Aorta (tissue), 5 donors: ENCODE measurements around the gene FMNL2. TPM values are rescaled to one million over a fixed set of nuclear protein-coding genes. Genes with fewer than 3 reads are reported as not detected.

Source experiments
- ATAC-seq: fragments of 200-7000 bp; cut with Tn5 transposase; one replicate; pipeline ENCODE4 v1.9.1; 2022; ENCODE audit warnings: moderate library complexity; ENCODE audit not compliant: low FRiP score
- DNase-seq, 2 donors: peaks; one replicate each; pipeline ENCODE4 v3.0.0-alpha.2; 2020
- H3K27ac ChIP-seq, 2 donors: one replicate each; pipeline ENCODE4 v1.5.1; 2013; ENCODE audit warnings: low read length in 2 of 2, mild to moderate bottlenecking in 2 of 2, moderate library complexity in 2 of 2, control low read depth in 1 of 2, inconsistent platforms in 1 of 2, low read depth in 1 of 2
- H3K27me3 ChIP-seq, 2 donors: one replicate each; pipeline ENCODE4 v1.6.1; 2013; ENCODE audit warnings: control low read depth in 1 of 2, low read length in 1 of 2, mild to moderate bottlenecking in 1 of 2, moderate library complexity in 1 of 2; ENCODE audit not compliant: insufficient read depth in 2 of 2, control insufficient read depth in 1 of 2
- H3K36me3 ChIP-seq, 2 donors: one replicate each; pipeline ENCODE4 v1.6.1; 2013; ENCODE audit warnings: control low read depth in 1 of 2, low read length in 1 of 2, mild to moderate bottlenecking in 1 of 2; ENCODE audit not compliant: insufficient read depth in 2 of 2, control insufficient read depth in 1 of 2
- H3K4me1 ChIP-seq, 2 donors: one replicate each; pipeline ENCODE4 v1.6.1; 2013; ENCODE audit warnings: low read length in 2 of 2, control low read depth in 1 of 2, mild to moderate bottlenecking in 1 of 2, moderate library complexity in 1 of 2; ENCODE audit not compliant: insufficient read depth in 2 of 2, control insufficient read depth in 1 of 2
- H3K4me3 ChIP-seq, 2 donors: one replicate each; pipeline ENCODE4 v1.5.1; 2013; ENCODE audit warnings: low read length in 2 of 2, control low read depth in 1 of 2, mild to moderate bottlenecking in 1 of 2
- H3K9me3 ChIP-seq: one replicate; pipeline ENCODE4 v1.6.1; 2013; ENCODE audit warnings: mild to moderate bottlenecking, low read length; ENCODE audit not compliant: control insufficient read depth
- WGBS, 2 donors: extraction: QIAGEN DNeasy Blood & Tissue Kit; methylation state at CpG; one replicate each; pipeline ENCODE4 v1.1.7; 2013; 5-methylcytosine and 5-hydroxymethylcytosine counted together
- intact Hi-C, 2 donors: fragments of 100-400 bp; cut with DNase I; formaldehyde crosslinking; loops; one replicate each; pipeline versions ENCODE4 v1.14.2 to v1.15.0; 2022
- polyA plus RNA-seq, 2 donors: library from polyadenylated mRNA; stranded (reverse); fragments of 200-250 nt; gene quantifications; one replicate each; pipeline ENCODE4 v1.2.3, GENCODE V29; 2013
- total RNA-seq, 2 donors: library from RNA; stranded (reverse); fragmentation: NEBNext Ultra II Directional; extraction: Animal tissue kit (Norgen Biotek cat#: 25700); gene quantifications; one replicate each; pipeline ENCODE4 v1.2.1, GENCODE V29; 2021
- donor health status: healthy with polysubstance abuse.
- donor health status: Bipolar disorder and iron deficiency.
- donor health status: DM: no; HTN: no; CAD: no.
- donor health status: DM: no; HTN: no; CAD: no.
- donor health status: DM: yes; HTN: yes; CAD: no.

FMNL2 gene
- total and polyA plus RNA-seq, 4 donors: 10.7 to 55.1 (median 33.7) TPM

DNA sequence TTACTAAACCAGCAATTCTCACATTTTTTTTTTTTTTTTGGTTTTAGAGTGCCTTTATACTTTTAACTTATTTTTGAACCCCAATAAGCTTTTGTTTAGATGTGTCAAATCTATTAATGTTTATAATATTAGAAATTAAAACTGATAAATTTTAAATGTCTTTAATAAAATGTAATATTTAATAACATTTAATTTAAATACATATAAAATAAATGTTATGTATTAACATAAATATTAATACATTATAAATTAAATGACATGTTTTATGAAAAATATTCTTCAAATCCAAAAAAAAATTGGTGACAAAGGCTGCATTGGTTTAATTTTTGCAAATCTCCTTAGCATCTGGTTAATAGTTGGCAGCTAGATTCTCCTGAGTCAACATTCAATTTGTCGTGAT, 218.5 kb downstream of the FMNL2 start:
- H3K4me3 ChIP-seq: no peak overlapping the region
- intact Hi-C loops: no loop called here
- DNase-seq (no peak), ATAC-seq (no peak)
- no peaks in the 10 kb centered on the region for H3K36me3 ChIP-seq
- no peak overlapping the region for H3K27ac ChIP-seq
- H3K4me1 ChIP-seq: peaks cover 0 to 2% of the 10 kb centered on the region in 2 donors
- 88 to 93% methylated on average over 1 of the region's 1 CpG for WGBS, 2 donors
- H3K27me3 ChIP-seq: no peaks in the 10 kb centered on the region
- no peaks in the 10 kb centered on the region for H3K9me3 ChIP-seq

DNA sequence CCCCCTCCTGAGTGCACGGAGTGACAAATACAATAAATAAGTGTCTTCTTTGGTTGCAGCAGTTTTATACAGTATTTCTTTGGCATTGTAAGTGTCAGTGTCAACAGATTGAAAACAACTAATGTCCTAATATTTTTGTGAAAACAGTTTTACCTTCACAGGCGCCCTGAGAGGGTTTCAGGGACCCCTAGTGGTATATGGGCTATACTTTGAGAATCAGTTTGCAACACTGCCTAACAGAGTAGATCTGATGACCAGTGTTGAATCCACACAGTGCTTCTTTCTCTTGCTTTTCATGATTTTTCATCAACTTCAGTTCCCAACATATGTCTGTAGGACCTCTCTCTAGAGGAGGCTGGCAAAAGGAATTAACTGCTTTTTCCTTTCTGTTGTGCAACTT, 220.1 kb downstream of the FMNL2 start:
- ATAC-seq (no peak), DNase-seq (no peak)
- H3K4me1 ChIP-seq: no peaks in the 10 kb centered on the region
- no peak overlapping the region for H3K27ac ChIP-seq
- no peaks in the 10 kb centered on the region for H3K9me3 ChIP-seq
- intact Hi-C loops: no loop called here
- H3K4me3 ChIP-seq: no peak overlapping the region
- 92% methylated on average over 2 of the region's 2 CpGs for WGBS, 2 donors
- H3K36me3 ChIP-seq: no peaks in the 10 kb centered on the region
- H3K27me3 ChIP-seq: no peaks in the 10 kb centered on the region

DNA sequence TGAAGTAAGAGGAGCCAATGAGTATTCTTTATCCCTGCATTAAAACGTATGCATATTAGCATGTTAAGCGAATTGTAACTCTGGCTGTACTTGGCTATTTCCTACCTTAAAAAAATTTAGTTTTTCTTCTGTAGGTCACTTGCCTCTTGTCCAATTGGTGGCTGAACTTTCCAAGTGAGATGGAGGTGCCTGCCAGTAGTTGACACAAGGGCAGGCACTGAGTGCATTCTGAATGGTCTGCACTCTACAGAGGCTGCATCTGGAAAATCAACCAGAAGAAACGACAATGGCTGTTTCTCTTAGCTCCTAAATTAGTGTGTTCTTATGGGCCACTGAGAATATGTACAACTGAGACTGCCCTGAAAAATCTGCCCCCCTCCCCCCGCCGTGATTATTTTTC, 221.5 kb downstream of the FMNL2 start:
- no peaks in the 10 kb centered on the region for H3K4me1 ChIP-seq
- H3K27me3 ChIP-seq: no peaks in the 10 kb centered on the region
- no peak overlapping the region for H3K4me3 ChIP-seq
- intact Hi-C loops: no loop called here
- no peak overlapping the region for H3K27ac ChIP-seq
- H3K9me3 ChIP-seq: no peaks in the 10 kb centered on the region
- 91 to 92% methylated on average over 5 of the region's 5 CpGs for WGBS, 2 donors
- ATAC-seq (no peak), DNase-seq (no peak)
- H3K36me3 ChIP-seq: peaks cover 2 to 5% of the 10 kb centered on the region in 2 donors

DNA sequence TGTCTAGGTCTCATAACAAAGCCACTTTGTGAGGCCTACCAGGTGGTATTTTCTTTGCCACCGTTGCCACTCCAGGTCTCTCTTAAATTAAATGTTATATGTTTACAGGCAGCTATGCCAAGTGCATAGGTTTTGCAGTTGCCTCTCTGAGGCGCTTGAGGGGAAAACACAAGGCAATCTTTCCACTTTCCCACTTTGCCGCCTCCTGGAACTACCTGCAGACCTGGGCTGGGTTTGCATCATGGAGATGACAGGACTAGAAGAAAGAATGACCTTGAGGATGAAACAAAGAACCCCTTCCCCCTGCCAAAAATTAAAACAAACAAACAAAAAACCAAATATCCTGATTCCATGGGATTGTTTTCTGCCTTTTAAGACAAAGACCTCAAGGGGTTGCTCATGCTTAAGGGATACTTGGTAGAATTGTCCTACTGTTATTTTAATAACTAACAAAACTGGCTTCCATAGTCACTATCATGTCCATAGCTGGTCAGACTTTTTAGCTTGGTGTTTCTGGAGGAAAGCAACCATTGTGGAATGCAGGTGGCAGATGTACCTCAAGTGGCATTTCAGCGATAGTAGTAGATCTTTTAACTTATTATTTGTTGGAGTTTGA, 222.4 kb downstream of the FMNL2 start:
- WGBS, 2 donors: 91 to 92% methylated on average over 4 of the region's 4 CpGs
- no peak for ATAC-seq
- intact Hi-C loops: no loop called here

DNA sequence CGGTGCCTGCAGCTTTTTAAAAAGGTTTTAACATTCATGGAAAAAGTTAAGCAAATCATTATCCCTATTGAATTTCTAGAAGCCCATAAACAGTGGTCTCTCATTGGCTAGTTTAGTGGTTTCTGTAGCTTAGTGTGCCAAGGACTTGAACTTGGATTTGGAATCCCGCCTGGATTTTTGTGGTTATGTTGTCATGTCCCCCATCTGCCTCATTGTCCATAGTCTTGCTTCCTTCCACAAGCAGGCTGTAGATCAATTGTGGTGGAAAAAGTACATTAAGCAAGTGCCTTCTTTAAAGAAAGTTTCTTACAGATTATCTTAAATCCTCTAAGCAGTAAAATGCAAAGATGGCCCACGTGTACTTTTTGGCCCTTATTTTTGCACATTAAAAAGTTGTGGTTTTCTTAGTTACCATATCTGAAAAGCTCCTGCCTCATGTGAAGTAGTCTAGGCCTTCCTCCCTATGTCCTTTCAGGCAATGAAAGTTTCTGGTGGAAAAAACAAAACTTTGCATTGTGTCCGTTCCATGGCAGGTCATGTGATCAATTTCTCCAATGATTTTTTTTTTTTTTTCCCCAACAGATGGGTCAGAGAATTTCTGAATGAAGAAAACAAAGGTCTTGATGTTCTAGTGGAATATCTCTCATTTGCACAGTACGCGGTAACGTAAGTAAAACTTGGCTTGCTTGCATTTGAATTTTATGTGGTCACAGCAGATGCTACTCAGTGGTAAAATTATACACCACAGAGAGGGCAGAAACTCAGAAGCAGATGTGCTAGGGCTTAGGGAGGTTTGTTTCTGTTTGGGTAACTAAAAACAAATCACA, 223.4 kb downstream of the FMNL2 start:
- Histone ChIP-seq H3K4me3 (no peak overlapping the region), H3K27me3 (no peaks in the 10 kb centered on the region), H3K36me3 (peaks cover 2 to 5% of the 10 kb centered on the region in 2 donors), H3K4me1 (no peaks in the 10 kb centered on the region), H3K27ac (no peak overlapping the region), H3K9me3 (no peaks in the 10 kb centered on the region)
- ATAC-seq: no peak
- 93 to 95% methylated on average over 7 of the region's 7 CpGs for WGBS, 2 donors
- DNase-seq: no peak
- intact Hi-C loops: no loop called here

More for the DNA sequence above, 222.4 kb downstream of the FMNL2 start:
- peaks cover 2 to 5% of the 10 kb centered on the region in 2 donors for H3K36me3 ChIP-seq
- no peak for DNase-seq
- no peaks in the 10 kb centered on the region for H3K27me3 ChIP-seq
- H3K4me1 ChIP-seq: no peaks in the 10 kb centered on the region
- H3K9me3 ChIP-seq: no peaks in the 10 kb centered on the region
- no peak overlapping the region for H3K27ac ChIP-seq
- H3K4me3 ChIP-seq: no peak overlapping the region

DNA sequence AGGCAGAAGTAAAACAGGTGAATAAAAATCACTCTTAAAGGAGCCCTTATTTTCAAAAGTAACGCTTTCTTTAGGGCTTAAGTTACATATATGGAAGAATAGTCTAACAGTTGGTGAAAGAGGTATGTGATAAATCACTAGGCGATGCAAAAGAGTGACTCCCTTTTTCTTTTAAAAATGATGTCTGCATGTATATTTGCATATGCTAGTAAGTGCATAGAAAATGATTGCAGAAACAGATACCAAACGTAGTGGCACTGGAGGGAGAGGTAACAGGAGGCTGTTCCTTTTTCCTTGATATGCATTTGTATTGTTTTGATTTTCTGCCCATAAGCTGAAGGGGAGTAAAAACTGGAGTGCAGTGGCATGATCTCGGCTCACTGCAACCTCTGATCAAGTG, 224.0 kb downstream of the FMNL2 start:
- intact Hi-C loops: no loop called here
- ATAC-seq: no peak
- no peaks in the 10 kb centered on the region for H3K9me3 ChIP-seq
- no peak for DNase-seq
- H3K27me3 ChIP-seq: no peaks in the 10 kb centered on the region
- H3K4me1 ChIP-seq: no peaks in the 10 kb centered on the region
- H3K4me3 ChIP-seq: no peak overlapping the region
- WGBS, 2 donors: 72 to 92% methylated on average over 4 of the region's 4 CpGs
- H3K27ac ChIP-seq: no peak overlapping the region
- H3K36me3 ChIP-seq: peaks cover 2 to 5% of the 10 kb centered on the region in 2 donors

DNA sequence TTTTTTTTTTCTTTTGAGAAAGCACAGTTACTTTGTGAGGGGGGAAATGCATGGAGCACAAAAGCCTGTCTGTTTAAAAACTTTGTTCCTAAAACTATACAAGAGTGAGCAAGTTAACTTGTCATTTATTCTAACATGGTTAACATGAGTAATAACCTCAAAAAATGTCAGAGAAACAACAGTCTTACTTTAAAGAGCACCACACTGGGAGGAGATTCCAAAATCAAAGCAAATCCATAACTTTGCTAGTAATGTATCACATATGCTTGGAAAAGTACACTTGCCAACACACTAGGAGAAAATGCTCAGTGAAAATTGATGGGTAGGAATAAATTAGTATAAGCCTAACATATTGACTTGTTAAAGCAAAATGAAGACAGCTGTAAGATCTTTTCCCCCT, 225.2 kb downstream of the FMNL2 start:
- no peaks in the 10 kb centered on the region for H3K9me3 ChIP-seq
- no peak overlapping the region for H3K27ac ChIP-seq
- peaks cover 2 to 5% of the 10 kb centered on the region in 2 donors for H3K36me3 ChIP-seq
- no peak for ATAC-seq
- no peaks in the 10 kb centered on the region for H3K4me1 ChIP-seq
- intact Hi-C loops: no loop called here
- H3K4me3 ChIP-seq: no peak overlapping the region
- DNase-seq: no peak
- no peaks in the 10 kb centered on the region for H3K27me3 ChIP-seq

DNA sequence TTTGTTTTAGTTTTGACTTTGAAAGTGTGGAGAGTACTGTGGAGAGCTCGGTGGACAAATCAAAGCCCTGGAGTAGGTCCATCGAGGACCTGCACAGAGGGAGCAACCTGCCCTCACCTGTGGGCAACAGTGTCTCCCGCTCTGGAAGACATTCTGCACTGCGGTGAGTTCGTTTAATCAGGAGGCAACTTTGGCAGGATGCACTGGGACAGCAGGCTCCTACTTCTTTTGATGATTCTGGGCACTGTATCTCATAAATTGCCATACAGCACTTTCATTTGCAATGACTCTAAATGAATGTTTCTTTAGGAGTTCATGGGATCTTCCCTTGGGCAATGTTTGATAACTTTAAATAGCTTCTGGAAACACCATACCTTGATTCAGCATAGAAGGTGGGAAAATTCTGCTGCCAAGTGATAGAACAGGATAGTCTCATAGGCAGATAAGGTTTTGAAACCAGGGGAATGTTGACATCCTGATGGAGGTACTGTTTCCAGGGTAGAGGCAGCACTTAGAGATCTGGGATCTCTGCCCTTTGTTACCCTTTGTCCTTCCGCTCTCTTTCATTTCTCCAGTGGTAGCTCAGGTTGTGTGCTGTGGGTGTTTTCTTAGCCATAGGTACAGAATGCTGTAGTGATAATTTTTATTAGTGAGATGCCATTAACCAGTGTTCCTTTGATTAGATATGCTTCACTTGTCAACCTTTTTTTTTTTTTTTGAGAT, 226.1 kb downstream of the FMNL2 start:
- peaks cover 2 to 5% of the 10 kb centered on the region in 2 donors for H3K36me3 ChIP-seq
- intact Hi-C loops: no loop called here
- no peak overlapping the region for H3K27ac ChIP-seq
- no peaks in the 10 kb centered on the region for H3K27me3 ChIP-seq
- H3K4me1 ChIP-seq: no peaks in the 10 kb centered on the region
- WGBS, 2 donors: 93 to 94% methylated on average over 6 of the region's 6 CpGs
- no peaks in the 10 kb centered on the region for H3K9me3 ChIP-seq
- H3K4me3 ChIP-seq: no peak overlapping the region
- ATAC-seq (no peak), DNase-seq (no peak)
